Measurements from ENCODE around the gene ABTB2. TPM values are rescaled to one million over a fixed set of nuclear protein-coding genes. Genes with fewer than 3 reads are reported as not detected.

Gene ABTB2
- total and polyA plus RNA-seq, 12 donors = 2.5 to 19.1 (median 14.2) TPM

DNA sequence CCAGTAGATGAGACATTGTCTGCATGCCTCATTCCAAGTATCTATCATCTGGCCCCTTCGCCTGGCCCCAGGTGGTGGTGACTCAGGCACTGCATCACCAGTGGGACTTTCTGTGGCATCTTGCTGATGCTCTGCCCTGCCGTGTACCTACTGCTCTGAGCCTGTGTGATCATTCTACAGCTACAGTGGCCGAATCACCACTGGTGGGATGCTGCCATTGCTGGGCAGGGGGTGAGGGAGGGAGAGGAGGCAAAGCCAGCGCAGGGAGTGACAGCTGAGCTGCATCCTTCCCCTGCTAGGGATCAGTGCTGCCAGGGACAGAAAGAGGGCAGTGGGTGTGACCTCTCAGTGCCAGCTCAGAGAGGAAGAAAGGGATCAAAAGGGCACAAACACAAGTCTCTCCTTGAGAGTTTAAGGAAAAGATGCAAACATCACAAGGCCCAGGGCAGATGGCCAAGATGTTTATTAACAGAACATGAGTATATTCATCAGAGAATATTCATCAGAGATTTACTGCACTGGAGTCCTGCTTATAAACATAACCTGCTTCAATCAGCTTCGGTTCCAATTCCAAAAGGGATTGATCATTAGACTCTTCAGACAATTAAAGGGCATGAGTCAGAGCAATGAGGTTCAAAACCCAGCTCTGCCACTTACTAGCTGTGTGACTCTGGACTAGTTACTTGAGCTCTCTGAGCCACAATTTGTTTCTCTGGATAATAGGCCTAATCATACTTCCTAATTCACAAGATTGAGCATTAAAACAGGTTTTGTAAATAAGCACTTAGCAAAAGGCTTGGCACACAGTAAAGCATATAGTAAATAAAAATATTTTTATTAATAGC, 142.6 kb downstream of the ABTB2 start:
- Histone ChIP-seq H3K27me3 (no peaks in the 10 kb centered on the region), H3K4me3 (no peak overlapping the region), H3K4me1 (peaks cover 0 to 22% (median 9%) of the 10 kb centered on the region in 9 donors), H3K36me3 (no peaks in the 10 kb centered on the region), H3K9me3 (no peaks in the 10 kb centered on the region), H3K27ac (no peak overlapping the region)
- TF ChIP-seq, protein P1, sequence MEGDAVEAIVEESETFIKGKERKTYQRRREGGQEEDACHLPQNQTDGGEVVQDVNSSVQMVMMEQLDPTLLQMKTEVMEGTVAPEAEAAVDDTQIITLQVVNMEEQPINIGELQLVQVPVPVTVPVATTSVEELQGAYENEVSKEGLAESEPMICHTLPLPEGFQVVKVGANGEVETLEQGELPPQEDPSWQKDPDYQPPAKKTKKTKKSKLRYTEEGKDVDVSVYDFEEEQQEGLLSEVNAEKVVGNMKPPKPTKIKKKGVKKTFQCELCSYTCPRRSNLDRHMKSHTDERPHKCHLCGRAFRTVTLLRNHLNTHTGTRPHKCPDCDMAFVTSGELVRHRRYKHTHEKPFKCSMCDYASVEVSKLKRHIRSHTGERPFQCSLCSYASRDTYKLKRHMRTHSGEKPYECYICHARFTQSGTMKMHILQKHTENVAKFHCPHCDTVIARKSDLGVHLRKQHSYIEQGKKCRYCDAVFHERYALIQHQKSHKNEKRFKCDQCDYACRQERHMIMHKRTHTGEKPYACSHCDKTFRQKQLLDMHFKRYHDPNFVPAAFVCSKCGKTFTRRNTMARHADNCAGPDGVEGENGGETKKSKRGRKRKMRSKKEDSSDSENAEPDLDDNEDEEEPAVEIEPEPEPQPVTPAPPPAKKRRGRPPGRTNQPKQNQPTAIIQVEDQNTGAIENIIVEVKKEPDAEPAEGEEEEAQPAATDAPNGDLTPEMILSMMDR (IDR thresholded peaks at IDR 0.05) = no peak
- 63 to 74% methylated on average over 5 of the region's 5 CpGs for WGBS, 2 donors
- intact Hi-C loops (cut with DNase I) = loop anchor here in 1 of 10 donors (5.0 kb wide), 1 partner anchor 1183 kb away; no protein-coding TSS in a partner anchor
- ATAC-seq = no peak
- no peak for DNase-seq

DNA sequence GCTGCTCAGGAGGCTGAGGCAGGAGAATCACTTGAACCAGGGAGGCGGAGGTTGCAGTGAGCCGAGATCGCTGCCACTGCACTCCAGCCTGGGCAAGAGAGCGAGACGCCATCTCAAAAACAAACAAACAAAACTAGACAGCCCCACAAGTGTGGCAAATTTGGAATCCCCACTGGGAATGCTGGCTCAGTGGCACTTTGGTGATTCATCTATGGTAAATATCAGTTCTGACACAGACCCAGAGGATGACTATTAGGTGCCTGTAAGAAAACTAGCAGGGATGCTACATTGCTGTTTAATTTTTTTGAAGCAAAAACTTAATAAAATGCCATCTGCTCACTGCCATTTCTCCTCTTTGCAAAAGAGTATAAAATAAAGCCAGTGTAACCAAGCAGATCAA, 144.4 kb downstream of the ABTB2 start:
- intact Hi-C loops (cut with DNase I) = loop anchor here in 1 of 10 donors (5.0 kb wide), 1 partner anchor 1181 kb away; no protein-coding TSS in a partner anchor
- no peak overlapping the region for H3K4me3 ChIP-seq
- H3K4me1 ChIP-seq = peaks cover 0 to 10% (median 0%) of the 10 kb centered on the region in 9 donors
- no peak overlapping the region for H3K27ac ChIP-seq
- TF ChIP-seq, protein P1 (IDR thresholded peaks at IDR 0.05) = no peak
- no peaks in the 10 kb centered on the region for H3K27me3 ChIP-seq
- no peaks in the 10 kb centered on the region for H3K9me3 ChIP-seq
- H3K36me3 ChIP-seq = no peaks in the 10 kb centered on the region
- DNase-seq (no peak), ATAC-seq (no peak)
- 75 to 88% methylated on average over 5 of the region's 5 CpGs for WGBS, 2 donors

DNA sequence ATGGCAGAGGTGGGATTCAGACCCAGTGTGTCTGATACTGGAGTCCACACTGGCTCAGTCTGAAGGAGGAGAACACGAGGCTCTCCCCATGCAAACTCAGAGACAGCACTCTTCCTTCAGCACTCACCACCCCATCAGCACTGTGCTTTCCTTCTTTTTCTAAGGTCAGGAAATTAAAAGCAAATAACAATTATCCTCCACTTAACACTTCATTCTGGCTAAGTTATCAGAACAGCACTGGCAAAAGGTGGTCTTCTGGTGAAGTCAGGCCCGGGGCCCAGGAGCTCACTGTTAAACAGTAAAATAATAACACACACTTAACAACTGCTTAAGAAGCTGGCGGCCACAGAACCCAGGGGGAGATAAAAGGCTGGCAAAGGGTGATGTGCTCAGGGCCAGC, 145.2 kb downstream of the ABTB2 start:
- Histone ChIP-seq H3K27ac (no peak overlapping the region), H3K9me3 (no peaks in the 10 kb centered on the region), H3K4me1 (peaks cover 0 to 13% (median 5%) of the 10 kb centered on the region in 9 donors), H3K4me3 (no peak overlapping the region), H3K27me3 (no peaks in the 10 kb centered on the region), H3K36me3 (no peaks in the 10 kb centered on the region)
- no peak for DNase-seq
- intact Hi-C loops (cut with DNase I) = loop anchor here in 1 of 10 donors (5.0 kb wide), 1 partner anchor 1180 kb away; no protein-coding TSS in a partner anchor
- TF ChIP-seq, protein P1 (IDR thresholded peaks at IDR 0.05) = no peak
- WGBS, 2 donors = 62 to 74% methylated on average over 3 of the region's 3 CpGs
- no peak for ATAC-seq

DNA sequence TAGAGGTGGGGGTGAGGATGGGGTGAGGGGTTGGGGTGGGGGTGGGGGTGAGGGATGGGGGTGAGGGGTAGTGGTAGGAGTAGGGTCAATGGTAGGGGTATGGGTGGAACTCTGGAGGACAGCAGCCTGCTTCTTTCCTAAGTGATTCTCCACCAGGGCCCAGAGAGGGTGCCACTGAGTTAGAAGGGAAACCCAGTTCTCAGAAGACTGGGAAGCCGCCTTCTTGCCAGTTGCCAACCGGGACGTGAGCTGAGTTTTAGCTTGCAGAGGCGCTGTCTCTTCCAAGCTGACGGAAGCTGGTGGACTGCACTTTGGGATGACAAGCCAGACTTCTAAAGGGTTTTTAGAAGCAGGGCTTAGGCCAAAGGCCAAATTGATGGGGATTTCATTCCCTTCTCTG, 148.0 kb downstream of the ABTB2 start:
- TF ChIP-seq, protein P1 (IDR thresholded peaks at IDR 0.05) = no peak
- 72 to 76% methylated on average over 5 of the region's 5 CpGs for WGBS, 2 donors
- Histone ChIP-seq H3K9me3 (no peaks in the 10 kb centered on the region), H3K36me3 (no peaks in the 10 kb centered on the region), H3K27ac (no peak overlapping the region), H3K27me3 (no peaks in the 10 kb centered on the region), H3K4me3 (no peak overlapping the region), H3K4me1 (peaks cover 0 to 24% (median 10%) of the 10 kb centered on the region in 9 donors)
- DNase-seq (no peak), ATAC-seq (no peak)
- intact Hi-C loops (cut with DNase I) = loop anchor here in 1 of 10 donors (5.0 kb wide), 1 partner anchor 1178 kb away; no protein-coding TSS in a partner anchor
